Mesenchymal stem cell (in vitro differentiated cells and primary cell): ENCODE data around the gene RASL10A.

Experiments
- DNase-seq: peaks from one replicate; pipeline ENCODE4 v3.0.0-alpha.2; 2013
- H2AFZ ChIP-seq: one replicate; pipeline ENCODE4 v1.6.1; 2013; ENCODE audit warnings: low read depth, mild to moderate bottlenecking, control low read depth, inconsistent platforms, low read length, moderate library complexity
- H2AK5ac ChIP-seq: 2 replicates; pipeline ENCODE4 v1.6.1; 2013; ENCODE audit warnings: low read length, moderate library complexity, mild to moderate bottlenecking, inconsistent platforms; ENCODE audit not compliant: severe bottlenecking
- H2BK120ac ChIP-seq: one replicate; pipeline ENCODE4 v1.6.1; 2013; ENCODE audit warnings: low read depth, mild to moderate bottlenecking, inconsistent platforms, low read length, moderate library complexity
- H2BK12ac ChIP-seq, 2 experiments: one replicate each; pipeline ENCODE4 v1.6.1; 2013; ENCODE audit warnings: inconsistent platforms in 2 of 2, low read length in 2 of 2, mild to moderate bottlenecking in 2 of 2, moderate library complexity in 2 of 2, control low read depth in 1 of 2
- H2BK15ac ChIP-seq: one replicate; pipeline ENCODE4 v1.6.1; 2013; ENCODE audit warnings: mild to moderate bottlenecking, low read depth, inconsistent platforms; ENCODE audit not compliant: poor library complexity, severe bottlenecking
- H2BK5ac ChIP-seq: 2 replicates; pipeline ENCODE4 v1.6.1; 2013; ENCODE audit warnings: low read depth, mild to moderate bottlenecking, low read length, control low read depth, inconsistent platforms; ENCODE audit not compliant: poor library complexity, severe bottlenecking
- H3K14ac ChIP-seq, 2 experiments: one replicate each; pipeline ENCODE4 v1.6.1; 2013; ENCODE audit warnings: inconsistent platforms in 2 of 2, low read length in 2 of 2, control low read depth in 1 of 2, mild to moderate bottlenecking in 1 of 2, moderate library complexity in 1 of 2
- H3K18ac ChIP-seq, 2 experiments: one replicate each; pipeline ENCODE4 v1.6.1; 2013; ENCODE audit warnings: inconsistent platforms in 2 of 2, low read length in 2 of 2, control low read depth in 1 of 2, low read depth in 1 of 2, mild to moderate bottlenecking in 1 of 2
- H3K23ac ChIP-seq, 2 experiments: one replicate each; pipeline ENCODE4 v1.6.1; 2013; ENCODE audit warnings: inconsistent platforms in 2 of 2, low read length in 2 of 2, mild to moderate bottlenecking in 2 of 2, moderate library complexity in 2 of 2, control low read depth in 1 of 2
- H3K27ac ChIP-seq: 2 replicates; pipeline ENCODE4 v1.5.1; 2013; ENCODE audit warnings: mild to moderate bottlenecking, moderate library complexity, low read length, control low read depth, inconsistent platforms; ENCODE audit not compliant: poor library complexity, severe bottlenecking
- H3K27me3 ChIP-seq, 2 experiments: 2 replicates each; pipeline versions ENCODE4 v1.6.1 to v1.7.0; 2013; ENCODE audit warnings: low read length in 2 of 2, mild to moderate bottlenecking in 2 of 2, moderate library complexity in 2 of 2, control low read depth in 1 of 2, inconsistent platforms in 1 of 2; ENCODE audit not compliant: control insufficient read depth in 1 of 2, insufficient read depth in 1 of 2
- H3K36me3 ChIP-seq, 2 experiments: 2 replicates each; pipeline versions ENCODE4 v1.6.1 to v1.7.0; 2013; ENCODE audit warnings: low read length in 2 of 2, control low read depth in 1 of 2, inconsistent platforms in 1 of 2, low read depth in 1 of 2, mild to moderate bottlenecking in 1 of 2; ENCODE audit not compliant: insufficient read depth in 2 of 2, control insufficient read depth in 1 of 2
- H3K4ac ChIP-seq, 2 experiments: one replicate each; pipeline ENCODE4 v1.6.1; 2013; ENCODE audit warnings: inconsistent platforms in 2 of 2, low read length in 2 of 2, mild to moderate bottlenecking in 2 of 2, moderate library complexity in 2 of 2, control low read depth in 1 of 2, low read depth in 1 of 2
- H3K4me1 ChIP-seq: 2 replicates; pipeline ENCODE4 v1.6.1; 2013; ENCODE audit warnings: low read depth, low read length, control low read depth; ENCODE audit not compliant: control insufficient read depth, insufficient read depth
- H3K4me2 ChIP-seq: 2 replicates; pipeline ENCODE4 v1.6.1; 2013; ENCODE audit warnings: low read length, mild to moderate bottlenecking, inconsistent platforms; ENCODE audit not compliant: poor library complexity, severe bottlenecking
- H3K4me3 ChIP-seq, 2 experiments: 2 replicates each; pipeline versions ENCODE4 v1.5.1 to v1.7.0; 2013; ENCODE audit warnings: low read length in 2 of 2, mild to moderate bottlenecking in 2 of 2, control low read depth in 1 of 2, low read depth in 1 of 2; ENCODE audit not compliant: insufficient read depth in 1 of 2
- H3K79me1 ChIP-seq: replicated peaks from 2 replicates; pipeline ENCODE4 v1.6.1; 2013; ENCODE audit warnings: mild to moderate bottlenecking, control low read depth, low read length, inconsistent platforms; ENCODE audit not compliant: poor library complexity, severe bottlenecking
- H3K9ac ChIP-seq: 2 replicates; pipeline ENCODE4 v1.7.0; 2013; ENCODE audit warnings: mild to moderate bottlenecking, low read length, moderate library complexity
- H3K9me3 ChIP-seq: 2 replicates; pipeline ENCODE4 v1.7.0; 2013; ENCODE audit warnings: mild to moderate bottlenecking, low read length; ENCODE audit not compliant: control insufficient read depth
- H4K8ac ChIP-seq: one replicate; pipeline ENCODE4 v1.6.1; 2013; ENCODE audit warnings: inconsistent platforms, mild to moderate bottlenecking, low read length, moderate library complexity
- H4K91ac ChIP-seq: one replicate; pipeline ENCODE4 v1.6.1; 2013; ENCODE audit warnings: mild to moderate bottlenecking, low read length, inconsistent platforms
- WGBS: methylation state at CpG from one replicate; pipeline ENCODE4 v1.1.7; 2013; ENCODE audit warnings: mixed read lengths; 5-methylcytosine and 5-hydroxymethylcytosine counted together

RASL10A gene

DNA sequence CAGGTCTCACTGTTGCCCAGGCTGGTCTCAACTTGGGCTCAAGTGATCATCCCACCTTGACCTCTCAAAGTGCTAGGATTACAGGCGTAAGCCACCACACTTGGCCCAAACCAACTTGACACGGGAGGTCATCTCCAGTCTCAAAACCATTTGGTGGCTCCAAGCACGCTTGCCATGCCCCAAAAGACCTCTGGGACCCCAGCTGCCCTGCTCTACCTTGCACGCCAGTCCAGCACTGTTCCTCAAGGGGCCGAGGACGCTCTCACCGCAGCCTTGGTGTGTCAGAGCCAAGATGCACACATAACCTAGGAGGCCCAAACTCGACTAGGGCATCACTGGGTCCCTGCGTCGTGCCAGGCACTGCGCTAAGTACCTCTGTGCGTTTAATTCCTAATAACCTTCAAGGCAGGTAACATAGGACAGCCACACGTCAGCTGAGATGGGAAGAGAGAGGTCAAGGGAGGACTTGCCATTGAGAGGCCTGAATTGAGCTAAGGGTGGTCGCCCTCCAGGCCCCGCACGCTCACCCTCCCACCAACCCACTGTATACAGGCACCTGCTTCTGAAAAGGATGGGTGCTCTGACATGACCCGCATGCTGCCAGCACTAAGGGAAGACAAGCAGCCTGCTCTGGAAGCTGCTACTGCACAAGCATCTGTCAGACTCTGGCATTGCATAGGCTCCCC, 13.6 kb downstream of the RASL10A start:
- H2AK5ac ChIP-seq: no peak overlapping the region
- H3K36me3 ChIP-seq: peaks cover 42 to 55% of the 10 kb centered on the region in 2 experiments
- no peaks in the 10 kb centered on the region for H3K9me3 ChIP-seq
- H3K4ac ChIP-seq: no peak overlapping the region
- H2BK12ac ChIP-seq: no peak overlapping the region
- H2BK15ac ChIP-seq: no peak overlapping the region
- DNase-seq: no peak
- no peak overlapping the region for H3K18ac ChIP-seq
- H4K91ac ChIP-seq: no peak overlapping the region
- H3K4me1 ChIP-seq: peaks cover 15% of the 10 kb centered on the region
- H4K8ac ChIP-seq: no peak overlapping the region
- H2BK120ac ChIP-seq: no peak overlapping the region
- H3K9ac ChIP-seq: no peak overlapping the region
- peaks cover 6% of the 10 kb centered on the region for H3K79me1 ChIP-seq
- H3K27me3 ChIP-seq: no peaks in the 10 kb centered on the region
- no peak overlapping the region for H2AFZ ChIP-seq
- no peak overlapping the region for H3K14ac ChIP-seq
- H3K4me3 ChIP-seq: no peak overlapping the region
- H3K27ac ChIP-seq: no peak overlapping the region
- no peak overlapping the region for H3K23ac ChIP-seq
- 95% methylated on average over 17 of the region's 17 CpGs for whole genome bisulfite sequencing
- H2BK5ac ChIP-seq: no peak overlapping the region
- H3K4me2 ChIP-seq: no peak overlapping the region

DNA sequence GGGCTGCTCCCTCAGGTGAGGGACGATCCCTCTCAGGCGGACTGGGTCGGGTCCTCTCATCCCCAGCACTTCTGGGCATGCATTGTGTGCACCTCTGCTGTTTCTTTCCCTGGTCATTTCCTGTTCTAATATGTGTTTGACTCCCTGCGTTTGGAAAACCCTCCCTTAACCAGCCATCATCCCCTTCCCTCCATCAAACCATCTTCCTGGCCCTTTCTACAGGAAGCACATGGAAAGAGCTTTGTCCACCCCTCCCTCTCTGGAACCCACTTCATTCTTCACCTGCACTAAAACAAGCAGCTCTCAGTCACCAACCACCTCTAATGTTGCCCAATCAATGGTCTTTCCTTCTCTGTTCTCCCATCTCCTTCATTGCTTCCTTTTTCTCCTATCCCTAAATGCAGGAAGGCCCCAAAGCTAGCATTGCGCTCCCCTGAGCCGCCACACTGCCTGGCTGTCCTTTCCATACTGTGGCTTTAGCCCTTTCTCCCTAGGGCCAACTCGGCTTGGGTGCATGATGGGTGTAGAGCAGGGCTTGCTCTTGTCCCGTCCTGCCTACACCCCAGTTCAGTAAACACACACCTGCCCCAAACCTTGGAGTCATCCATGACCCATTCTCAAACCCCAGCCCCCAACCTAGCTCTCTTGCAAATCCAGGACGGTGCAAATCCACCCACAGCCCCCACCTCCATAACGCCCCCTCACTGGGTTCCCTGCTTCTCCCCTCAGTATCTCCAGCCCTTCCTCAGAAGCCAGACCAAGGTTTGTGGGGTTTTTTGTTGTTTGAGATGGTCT, 14.5 kb downstream of the RASL10A start:
- Histone ChIP-seq H3K14ac (no peak overlapping the region), H3K4me3 (no peak overlapping the region), H2BK5ac (no peak overlapping the region), H2AK5ac (no peak overlapping the region), H3K9me3 (no peaks in the 10 kb centered on the region), H2BK120ac (no peak overlapping the region), H3K4me1 (peaks cover 14% of the 10 kb centered on the region), H3K23ac (no peak overlapping the region), H3K4ac (no peak overlapping the region), H2BK15ac (no peak overlapping the region), H3K79me1 (peaks cover 10% of the 10 kb centered on the region), H4K91ac (no peak overlapping the region), H3K9ac (no peak overlapping the region), H3K36me3 (peaks cover 51 to 62% of the 10 kb centered on the region in 2 experiments), H2AFZ (no peak overlapping the region), H3K18ac (no peak overlapping the region), H3K4me2 (no peak overlapping the region), H4K8ac (no peak overlapping the region), H2BK12ac (no peak overlapping the region), H3K27me3 (no peaks in the 10 kb centered on the region), H3K27ac (no peak overlapping the region)
- DNase-seq: no peak
- 93% methylated on average over 8 of the region's 10 CpGs for WGBS

DNA sequence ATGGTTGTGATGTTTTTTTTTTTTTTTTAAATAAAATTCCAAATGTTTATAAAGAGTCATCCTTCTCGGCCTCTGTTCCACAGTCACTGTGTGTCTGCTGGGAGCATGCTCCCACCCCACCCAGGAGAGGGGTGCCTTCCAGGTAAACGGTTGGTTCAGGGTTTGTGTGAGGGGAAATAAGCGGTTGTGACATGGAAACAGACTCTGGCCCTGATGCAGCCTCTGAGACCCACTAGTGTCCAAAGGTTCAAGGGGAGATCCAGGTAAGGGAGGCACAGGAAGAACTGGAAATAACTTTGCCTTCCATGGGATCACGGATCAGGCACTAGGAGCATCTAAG, 15.1 kb downstream of the RASL10A start:
- Histone ChIP-seq H3K79me1 (peaks cover 13% of the 10 kb centered on the region), H2AFZ (no peak overlapping the region), H2BK12ac (no peak overlapping the region), H3K9me3 (no peaks in the 10 kb centered on the region), H3K36me3 (peaks cover 57 to 65% of the 10 kb centered on the region in 2 experiments), H3K4ac (no peak overlapping the region), H2BK120ac (no peak overlapping the region), H2BK5ac (no peak overlapping the region), H3K14ac (no peak overlapping the region), H3K9ac (no peak overlapping the region), H4K91ac (no peak overlapping the region), H3K18ac (no peak overlapping the region), H3K4me1 (peaks cover 12% of the 10 kb centered on the region), H3K4me3 (no peak overlapping the region), H4K8ac (no peak overlapping the region), H2BK15ac (no peak overlapping the region), H3K23ac (no peak overlapping the region), H3K27ac (no peak overlapping the region), H3K27me3 (no peaks in the 10 kb centered on the region), H2AK5ac (no peak overlapping the region), H3K4me2 (no peak overlapping the region)
- DNase-seq: peak; percentile 6
- WGBS: 89% methylated on average over 4 of the region's 4 CpGs

DNA sequence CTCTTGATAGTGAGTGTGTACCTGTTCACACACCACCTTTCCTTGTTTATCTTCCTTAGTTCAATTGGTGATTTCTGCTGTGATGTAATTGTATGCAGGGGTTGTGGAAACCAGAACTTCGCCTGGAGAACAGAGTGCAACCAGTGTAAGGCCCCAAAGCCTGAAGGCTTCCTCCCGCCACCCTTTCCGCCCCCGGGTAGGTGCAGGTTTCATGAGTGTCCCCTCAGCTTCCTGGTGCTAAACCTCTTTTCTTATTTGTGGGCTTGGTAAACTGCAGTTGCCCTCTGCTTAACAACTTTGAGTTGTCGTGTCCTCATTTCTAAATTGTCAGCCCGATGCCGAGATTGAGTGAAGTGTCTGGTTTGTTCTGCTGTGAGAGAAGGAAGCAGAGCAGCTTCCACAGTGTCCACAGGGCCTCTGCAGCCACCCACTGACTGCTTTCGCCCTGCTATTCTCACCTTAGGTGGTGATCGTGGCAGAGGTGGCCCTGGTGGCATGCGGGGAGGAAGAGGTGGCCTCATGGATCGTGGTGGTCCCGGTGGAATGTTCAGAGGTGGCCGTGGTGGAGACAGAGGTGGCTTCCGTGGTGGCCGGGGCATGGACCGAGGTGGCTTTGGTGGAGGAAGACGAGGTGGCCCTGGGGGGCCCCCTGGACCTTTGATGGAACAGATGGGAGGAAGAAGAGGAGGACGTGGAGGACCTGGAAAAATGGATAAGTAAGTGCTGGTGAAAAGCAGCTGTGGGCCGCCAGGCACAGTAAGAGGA, 16.2 kb downstream of the RASL10A start:
- Histone ChIP-seq H4K91ac (no peak overlapping the region), H2BK5ac (no peak overlapping the region), H2BK15ac (no peak overlapping the region), H2BK12ac (no peak overlapping the region), H3K18ac (no peak overlapping the region), H2AK5ac (no peak overlapping the region), H3K4me2 (no peak overlapping the region), H4K8ac (no peak overlapping the region), H3K4ac (no peak overlapping the region), H3K36me3 (peaks cover 67 to 72% of the 10 kb centered on the region in 2 experiments), H3K4me3 (no peak overlapping the region), H3K9me3 (no peaks in the 10 kb centered on the region), H3K79me1 (peaks cover 13% of the 10 kb centered on the region), H3K4me1 (peaks cover 9% of the 10 kb centered on the region), H3K14ac (no peak overlapping the region), H2AFZ (no peak overlapping the region), H3K9ac (no peak overlapping the region), H3K23ac (no peak overlapping the region), H3K27ac (no peak overlapping the region), H3K27me3 (no peaks in the 10 kb centered on the region), H2BK120ac (no peak overlapping the region)
- DNase-seq: no peak
- 97% methylated on average over 19 of the region's 19 CpGs for WGBS
